Astrocyte of the cerebellum (primary cell): ENCODE data around the gene GOSR2.
A peak's percentile ranks its signal among the peaks of the same experiment; 100 is the strongest.
"Not testable (repeated sequence)": the region's sequence is repeated elsewhere in the genome, so short reads cannot be mapped to it uniquely, and the experiment has no call there.

Source experiments
- DNase-seq: peaks from one replicate; pipeline ENCODE4 v3.0.0-alpha.2; 2011; ENCODE audit warnings: low read depth
- H3K4me3 ChIP-seq: 2 replicates; pipeline ENCODE4 v1.5.1; 2011; ENCODE audit warnings: mild to moderate bottlenecking, low read depth, low read length, moderate library complexity
- in situ Hi-C: cut with HindIII; loops from 2 replicates; pipeline ENCODE4 v1.10.0; 2017; ENCODE audit warnings: low sequenced_read_pairs
- TF ChIP-seq, protein P1 (sequence below): IDR thresholded peaks from 2 replicates; pipeline ENCODE4 v1.5.1; 2012; ENCODE audit warnings: low read length, low read depth, moderate library complexity, mild to moderate bottlenecking; ENCODE audit errors: missing control alignments

The GOSR2 gene

GRCh38 chr17:46911311-46911710, 11.6 kb upstream of the GOSR2 start:
- no peak overlapping the region for H3K4me3 ChIP-seq
- DNase-seq: no peak
- TF ChIP-seq, protein P1, sequence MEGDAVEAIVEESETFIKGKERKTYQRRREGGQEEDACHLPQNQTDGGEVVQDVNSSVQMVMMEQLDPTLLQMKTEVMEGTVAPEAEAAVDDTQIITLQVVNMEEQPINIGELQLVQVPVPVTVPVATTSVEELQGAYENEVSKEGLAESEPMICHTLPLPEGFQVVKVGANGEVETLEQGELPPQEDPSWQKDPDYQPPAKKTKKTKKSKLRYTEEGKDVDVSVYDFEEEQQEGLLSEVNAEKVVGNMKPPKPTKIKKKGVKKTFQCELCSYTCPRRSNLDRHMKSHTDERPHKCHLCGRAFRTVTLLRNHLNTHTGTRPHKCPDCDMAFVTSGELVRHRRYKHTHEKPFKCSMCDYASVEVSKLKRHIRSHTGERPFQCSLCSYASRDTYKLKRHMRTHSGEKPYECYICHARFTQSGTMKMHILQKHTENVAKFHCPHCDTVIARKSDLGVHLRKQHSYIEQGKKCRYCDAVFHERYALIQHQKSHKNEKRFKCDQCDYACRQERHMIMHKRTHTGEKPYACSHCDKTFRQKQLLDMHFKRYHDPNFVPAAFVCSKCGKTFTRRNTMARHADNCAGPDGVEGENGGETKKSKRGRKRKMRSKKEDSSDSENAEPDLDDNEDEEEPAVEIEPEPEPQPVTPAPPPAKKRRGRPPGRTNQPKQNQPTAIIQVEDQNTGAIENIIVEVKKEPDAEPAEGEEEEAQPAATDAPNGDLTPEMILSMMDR: no peak
- in situ Hi-C loops: no loop called here

DNA sequence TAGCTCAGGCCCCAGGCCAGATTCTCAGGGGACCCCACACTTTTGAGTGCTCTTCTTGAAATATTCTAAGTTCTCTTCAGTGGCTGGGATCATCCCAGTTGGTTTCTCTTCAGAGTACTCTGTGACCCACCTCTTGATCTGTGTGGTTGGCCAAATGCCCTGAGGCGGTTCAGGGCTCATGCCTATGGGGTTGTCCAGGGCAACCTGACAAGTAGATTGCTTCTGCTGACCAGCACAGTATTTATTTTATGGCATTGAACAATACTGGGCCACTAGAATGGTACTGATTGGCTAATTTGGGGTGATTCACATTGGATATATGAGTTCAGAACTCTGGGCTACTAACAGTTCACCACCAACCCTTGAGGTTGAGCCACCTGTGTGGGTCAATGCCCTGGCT, 7.4 kb upstream of the GOSR2 start:
- DNase-seq: no peak
- no peak overlapping the region for H3K4me3 ChIP-seq
- TF ChIP-seq, protein P1: no peak
- in situ Hi-C loops: no loop called here

GRCh38 chr17:46916211-46916610, 6.7 kb upstream of the GOSR2 start:
- no peak for DNase-seq
- in situ Hi-C loops: no loop called here
- no peak overlapping the region for H3K4me3 ChIP-seq
- TF ChIP-seq, protein P1: no peak

- TF ChIP-seq, protein P1: no peak
- in situ Hi-C loops: no loop called here
- no peak for DNase-seq
- H3K4me3 ChIP-seq: no peak overlapping the region
Observed at GRCh38 chr17:46916623-46917022, 6.3 kb upstream of the GOSR2 start.

DNA sequence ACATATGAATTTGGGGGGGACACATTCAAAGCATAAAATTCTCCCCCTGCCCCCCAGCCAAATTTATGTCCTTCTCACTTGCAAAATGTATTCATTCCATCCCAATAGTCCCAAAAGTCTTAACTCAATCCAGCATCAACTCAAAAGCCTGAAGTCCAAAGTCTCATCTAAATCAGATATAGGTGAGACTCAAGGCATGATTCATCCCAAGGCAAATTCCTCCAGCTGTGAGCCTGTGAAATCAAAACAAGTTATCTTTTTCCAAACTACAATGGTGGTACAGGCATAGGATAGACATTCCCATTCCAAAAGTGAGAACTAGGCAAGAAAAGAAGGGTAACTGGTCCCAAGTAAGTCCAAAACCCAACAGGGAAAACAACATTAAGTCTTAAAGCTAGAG, 5.9 kb upstream of the GOSR2 start:
- in situ Hi-C loops: no loop called here
- H3K4me3 ChIP-seq: no peak overlapping the region
- TF ChIP-seq, protein P1: no peak
- no peak for DNase-seq

DNA sequence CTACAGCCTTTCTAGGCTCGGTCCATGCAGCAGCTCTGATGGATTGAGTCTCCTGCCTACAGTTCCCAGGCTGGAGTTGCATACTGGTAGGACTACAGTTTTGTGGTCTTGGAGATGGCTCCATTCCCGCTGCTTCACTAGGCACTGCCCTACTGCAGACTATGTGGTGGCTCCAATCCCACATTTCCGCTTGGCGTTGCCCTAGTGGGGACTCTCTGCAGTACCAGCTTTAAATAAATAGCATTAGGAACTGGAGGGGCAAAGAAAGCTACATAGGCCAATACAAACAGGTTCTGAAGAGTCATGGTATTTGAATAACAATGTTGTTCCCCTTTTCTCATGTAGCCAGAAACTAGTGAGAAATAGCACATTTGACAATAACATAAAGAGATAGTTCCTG, 5.4 kb upstream of the GOSR2 start:
- TF ChIP-seq, protein P1: no peak
- no peak overlapping the region for H3K4me3 ChIP-seq
- in situ Hi-C loops: no loop called here
- DNase-seq: no peak

DNA sequence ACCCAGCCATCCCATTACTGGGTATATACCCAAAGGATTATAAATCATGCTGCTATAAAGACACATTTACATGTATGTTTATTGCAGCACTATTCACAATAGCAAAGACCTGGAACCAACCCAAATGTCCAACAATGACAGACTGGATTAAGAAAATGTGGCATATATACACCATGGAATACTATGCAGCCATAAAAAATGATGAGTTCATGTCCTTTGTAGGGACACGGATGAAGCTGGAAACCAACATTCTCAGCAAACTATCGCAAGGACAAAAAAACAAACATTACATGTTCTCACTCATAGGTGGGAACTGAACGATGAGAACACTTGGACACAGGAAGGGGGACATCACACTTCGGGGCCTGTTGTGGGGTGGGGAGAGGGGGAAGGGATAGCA, 998 bp upstream of the GOSR2 start:
- peak overlapping the region; percentile 73 for H3K4me3 ChIP-seq

More for the DNA sequence above, 998 bp upstream of the GOSR2 start:
- DNase-seq, in situ Hi-C loops: not testable (repeated sequence)
